ENCODE results near the gene IRF7.
A peak's percentile ranks its signal among the peaks of the same experiment; 100 is the strongest.

IRF7 gene

GRCh38 chr11:637333-637592 is 21.5 kb upstream of the IRF7 start:
- Mint-ChIP-seq H3K36me3 (ENCODE audit: insufficient read depth) (no peaks in the 10 kb centered on the region), H3K27ac (no peak overlapping the region), H3K4me3 (peak overlapping the region; percentile 57 to 58), H3K4me1 (ENCODE audit: low read depth in 2 of 2) (peaks cover 11 to 15% of the 10 kb centered on the region in 2 donors), H3K27me3 (peaks cover 13 to 38% of the 10 kb centered on the region in 2 donors), H3K9me3 (no peaks in the 10 kb centered on the region)
- ATAC-seq (replicated peaks) = peak; percentile 13
- DNase-seq = no peak

- Mint-ChIP-seq H3K4me3 (peak within 1 kb of the TSS; percentile 57 to 58), H3K27me3 (peaks cover 13 to 38% of the 10 kb centered on the region in 2 donors), H3K36me3 (ENCODE audit: insufficient read depth) (no peaks in the 10 kb centered on the region), H3K9me3 (no peaks in the 10 kb centered on the region), H3K27ac (no peak within 1 kb of the TSS), H3K4me1 (ENCODE audit: low read depth in 2 of 2) (peaks cover 11 to 15% of the 10 kb centered on the region in 2 donors)
- ATAC-seq (replicated peaks) (peak; percentile 30), DNase-seq (no peak)
Measured at GRCh38 chr11:636511-637332, 21.0 kb upstream of the IRF7 start, which contains the start of gene DRD4. Gene DRD4, plus strand, starts transcription at chr11:637269. Its CDS starts 36 bp downstream, at chr11:637305.

GRCh38 chr11:635945-636510 is 20.3 kb upstream of the IRF7 start:
- H3K4me1 Mint-ChIP-seq (ENCODE audit: low read depth in 2 of 2) = peaks cover 11 to 15% of the 10 kb centered on the region in 2 donors
- ATAC-seq (replicated peaks) = no peak
- H3K27me3 Mint-ChIP-seq = peaks cover 13 to 38% of the 10 kb centered on the region in 2 donors
- no peaks in the 10 kb centered on the region for H3K9me3 Mint-ChIP-seq
- no peaks in the 10 kb centered on the region for H3K36me3 Mint-ChIP-seq (ENCODE audit: insufficient read depth)
- H3K27ac Mint-ChIP-seq = no peak overlapping the region
- DNase-seq = no peak
- peak overlapping the region in 1 of 2 donors; percentile 4 for H3K4me3 Mint-ChIP-seq

GRCh38 chr11:630871-631270 is 15.1 kb upstream of the IRF7 start:
- Mint-ChIP-seq H3K4me3 (no peak overlapping the region), H3K36me3 (ENCODE audit: insufficient read depth) (peaks cover 22% of the 10 kb centered on the region), H3K27ac (no peak overlapping the region), H3K4me1 (ENCODE audit: low read depth in 2 of 2) (peaks cover 18 to 20% of the 10 kb centered on the region in 2 donors), H3K9me3 (no peaks in the 10 kb centered on the region), H3K27me3 (peaks cover 12 to 19% of the 10 kb centered on the region in 2 donors)
- ATAC-seq (replicated peaks) (no peak), DNase-seq (no peak)

GRCh38 chr11:629237-629583 is 13.5 kb upstream of the IRF7 start:
- Mint-ChIP-seq H3K36me3 (ENCODE audit: insufficient read depth) (peaks cover 29% of the 10 kb centered on the region), H3K9me3 (no peaks in the 10 kb centered on the region), H3K4me3 (peak overlapping the region; percentile 65 to 67), H3K4me1 (ENCODE audit: low read depth in 2 of 2) (peaks cover 18 to 20% of the 10 kb centered on the region in 2 donors), H3K27ac (peak overlapping the region; percentile 74), H3K27me3 (peaks cover 12 to 26% of the 10 kb centered on the region in 2 donors)
- peak; percentile 28 for ATAC-seq (replicated peaks)
- DNase-seq = no peak

- peaks cover 18 to 36% of the 10 kb centered on the region in 2 donors for H3K27me3 Mint-ChIP-seq
- peak overlapping the region; percentile 65 to 67 for H3K4me3 Mint-ChIP-seq
- DNase-seq (no peak), ATAC-seq (replicated peaks) (no peak)
- peaks cover 20 to 21% of the 10 kb centered on the region in 2 donors for H3K4me1 Mint-ChIP-seq (ENCODE audit: low read depth in 2 of 2)
- peaks cover 32% of the 10 kb centered on the region for H3K36me3 Mint-ChIP-seq (ENCODE audit: insufficient read depth)
- no peaks in the 10 kb centered on the region for H3K9me3 Mint-ChIP-seq
- peak overlapping the region; percentile 74 for H3K27ac Mint-ChIP-seq
Measured at GRCh38 chr11:628056-628455, 12.3 kb upstream of the IRF7 start.

- Mint-ChIP-seq H3K36me3 (ENCODE audit: insufficient read depth) (peaks cover 32% of the 10 kb centered on the region), H3K27me3 (peaks cover 19 to 38% of the 10 kb centered on the region in 2 donors), H3K4me1 (ENCODE audit: low read depth in 2 of 2) (peaks cover 20 to 21% of the 10 kb centered on the region in 2 donors), H3K27ac (no peak overlapping the region), H3K9me3 (no peaks in the 10 kb centered on the region), H3K4me3 (no peak overlapping the region)
- no peak for ATAC-seq (replicated peaks)
- no peak for DNase-seq
Measured at GRCh38 chr11:627308-627576, 11.5 kb upstream of the IRF7 start.

- H3K27ac Mint-ChIP-seq = peak within 1 kb of the TSS; percentile 74
- H3K9me3 Mint-ChIP-seq = no peaks in the 10 kb centered on the region
- DNase-seq (no peak), ATAC-seq (replicated peaks) (no peak)
- H3K27me3 Mint-ChIP-seq = peaks cover 19 to 38% of the 10 kb centered on the region in 2 donors
- H3K36me3 Mint-ChIP-seq (ENCODE audit: insufficient read depth) = peaks cover 32% of the 10 kb centered on the region
- peak within 1 kb of the TSS; percentile 65 to 67 for H3K4me3 Mint-ChIP-seq
- H3K4me1 Mint-ChIP-seq (ENCODE audit: low read depth in 2 of 2) = peaks cover 20 to 21% of the 10 kb centered on the region in 2 donors
Measured at GRCh38 chr11:626475-627307, 10.9 kb upstream of the IRF7 start, which contains the start of gene SCT. Gene SCT, minus strand, starts transcription at chr11:627181. Its CDS starts 38 bp downstream, at chr11:627143.

- Mint-ChIP-seq H3K4me1 (ENCODE audit: low read depth in 2 of 2) (peaks cover 20 to 21% of the 10 kb centered on the region in 2 donors), H3K27ac (no peak overlapping the region), H3K9me3 (no peaks in the 10 kb centered on the region), H3K4me3 (no peak overlapping the region), H3K36me3 (ENCODE audit: insufficient read depth) (peaks cover 31% of the 10 kb centered on the region), H3K27me3 (peaks cover 19 to 38% of the 10 kb centered on the region in 2 donors)
- ATAC-seq (replicated peaks) (no peak), DNase-seq (no peak)
Measured at GRCh38 chr11:625636-626268, 10.0 kb upstream of the IRF7 start.

GRCh38 chr11:624705-625635 is 9.2 kb upstream of the IRF7 start, which contains the start of gene CDHR5:
Gene CDHR5, minus strand, starts transcription at chr11:624955. Its CDS starts 53 bp downstream, at chr11:624902.
- DNase-seq = no peak
- Mint-ChIP-seq H3K27ac (no peak within 1 kb of the TSS), H3K36me3 (ENCODE audit: insufficient read depth) (peaks cover 28% of the 10 kb centered on the region), H3K4me3 (no peak within 1 kb of the TSS), H3K9me3 (no peaks in the 10 kb centered on the region), H3K4me1 (ENCODE audit: low read depth in 2 of 2) (peaks cover 20 to 21% of the 10 kb centered on the region in 2 donors), H3K27me3 (peaks cover 19 to 38% of the 10 kb centered on the region in 2 donors)
- no peak for ATAC-seq (replicated peaks)

GRCh38 chr11:623999-624704 is 8.4 kb upstream of the IRF7 start:
- no peaks in the 10 kb centered on the region for H3K9me3 Mint-ChIP-seq
- no peak for ATAC-seq (replicated peaks)
- no peak overlapping the region for H3K4me3 Mint-ChIP-seq
- DNase-seq = no peak
- H3K4me1 Mint-ChIP-seq (ENCODE audit: low read depth in 2 of 2) = peaks cover 15 to 16% of the 10 kb centered on the region in 2 donors
- no peak overlapping the region for H3K27ac Mint-ChIP-seq
- peaks cover 25% of the 10 kb centered on the region for H3K36me3 Mint-ChIP-seq (ENCODE audit: insufficient read depth)
- peaks cover 19 to 38% of the 10 kb centered on the region in 2 donors for H3K27me3 Mint-ChIP-seq

- Mint-ChIP-seq H3K36me3 (ENCODE audit: insufficient read depth) (peaks cover 24% of the 10 kb centered on the region), H3K4me3 (no peak overlapping the region), H3K9me3 (no peaks in the 10 kb centered on the region), H3K4me1 (ENCODE audit: low read depth in 2 of 2) (peaks cover 7 to 11% of the 10 kb centered on the region in 2 donors), H3K27me3 (peaks cover 16 to 36% of the 10 kb centered on the region in 2 donors), H3K27ac (no peak overlapping the region)
- ATAC-seq (replicated peaks) (no peak), DNase-seq (no peak)
Measured at GRCh38 chr11:623349-623869, 7.7 kb upstream of the IRF7 start.
